GM19351 (cell line): ENCODE measurements around the gene SNX30.
A peak's percentile ranks its signal among the peaks of the same experiment; 100 is the strongest.
"Not testable (repeated sequence)": the region's sequence is repeated elsewhere in the genome, so short reads cannot be mapped to it uniquely, and the experiment has no call there.

ENCODE experiments used
- ATAC-seq: cut with Tn5 transposase; IDR thresholded peaks from one replicate; pipeline ENCODE4 v1.9.1; 2021; ENCODE audit warnings: mild to moderate bottlenecking, moderate library complexity; ENCODE audit not compliant: unreplicated experiment

The SNX30 gene

GRCh38 chr9:112750016-112750763, at the start of gene SNX30:
TSS of gene SNX30 (plus strand) at chr9:112750760. CDS start at chr9:112751002, 242 bp downstream.
- ATAC-seq: peak; percentile 62

DNA sequence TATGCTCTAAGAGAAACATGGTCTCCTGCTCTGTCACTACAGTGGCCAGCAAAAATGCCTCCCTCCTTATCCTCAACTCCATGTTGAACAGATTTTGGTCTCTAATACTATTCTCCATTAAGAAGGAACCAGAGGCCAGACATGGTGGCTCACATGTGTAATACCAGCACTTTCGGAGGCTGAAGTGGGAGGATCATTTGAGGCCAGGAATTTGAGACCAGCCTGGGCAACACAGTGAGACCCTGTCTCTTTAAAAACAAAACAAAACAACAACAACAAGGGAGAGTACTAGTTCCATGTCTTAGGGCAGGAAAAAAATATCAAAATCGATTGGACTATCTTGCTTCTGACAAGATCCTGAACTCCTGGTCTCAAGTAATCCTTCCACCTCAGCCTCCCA, 47.3 kb upstream of the SNX30 start:
- no peak for ATAC-seq

DNA sequence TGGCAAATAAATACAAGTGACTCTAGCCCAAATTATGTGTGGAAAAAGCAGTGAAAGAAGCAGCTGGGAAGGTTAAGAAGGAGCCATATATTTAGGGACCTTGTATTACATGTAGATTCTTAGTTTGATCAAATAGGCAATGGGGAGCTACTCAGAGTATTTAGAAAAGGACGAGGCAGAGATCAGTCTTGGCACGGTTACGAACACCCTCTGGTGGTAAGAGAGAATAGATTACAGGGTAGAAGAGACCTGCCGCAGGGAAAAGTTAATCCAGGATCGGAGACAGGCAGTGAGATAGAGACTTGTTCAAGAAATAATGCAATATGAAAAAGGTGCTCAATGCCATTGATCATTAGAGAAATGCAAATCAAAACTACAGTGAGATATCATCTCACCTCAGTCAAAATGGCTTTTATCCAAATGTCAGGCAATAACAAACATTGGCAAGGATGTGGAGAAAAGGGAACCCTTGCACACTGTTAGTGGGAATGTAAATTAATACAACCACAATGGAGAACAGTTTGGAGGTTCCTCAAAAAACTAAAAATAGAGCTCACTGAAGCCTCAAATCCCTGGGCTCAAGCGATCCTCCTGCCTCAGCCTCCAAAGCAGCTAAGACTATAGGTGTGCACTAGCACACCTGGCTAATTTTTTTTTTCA, 44.7 kb upstream of the SNX30 start:
- ATAC-seq: no peak

- ATAC-seq: no peak
Measured at GRCh38 chr9:112711050-112711689, 39.4 kb upstream of the SNX30 start.

GRCh38 chr9:112712678-112713077, 37.9 kb upstream of the SNX30 start:
- ATAC-seq: no peak

DNA sequence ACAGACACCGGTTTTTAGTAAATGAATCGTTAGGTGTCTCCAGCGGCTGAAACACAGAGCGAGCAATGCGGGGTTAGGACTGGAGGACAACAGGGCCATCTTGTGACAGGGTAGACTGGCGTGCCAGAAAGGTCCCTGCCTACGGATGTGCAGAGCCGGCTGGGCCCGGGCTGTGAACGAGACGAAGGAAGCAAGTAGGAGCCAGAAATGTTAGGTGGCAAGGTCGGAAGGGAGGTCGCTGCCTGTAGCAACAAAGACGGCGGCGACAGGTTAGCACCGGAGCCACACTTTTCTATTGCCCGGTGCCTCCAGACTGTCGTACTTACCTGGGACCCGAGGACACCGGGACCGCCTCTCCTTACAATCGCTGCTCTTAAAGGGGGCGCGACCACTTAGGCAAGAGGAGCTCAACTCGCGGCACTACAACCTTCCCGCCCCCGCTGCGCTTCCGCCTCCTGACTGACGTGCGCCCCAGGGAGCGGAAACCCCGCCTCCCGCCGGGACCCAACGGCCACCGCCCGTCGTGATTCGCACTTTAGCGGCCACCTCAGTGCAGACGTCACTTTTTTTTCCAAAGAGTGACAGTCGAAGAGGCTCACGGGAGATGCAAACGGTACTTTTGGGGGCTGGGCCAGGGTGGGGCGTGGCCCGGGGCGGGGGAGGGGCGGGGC, 32.8 kb upstream of the SNX30 start, which contains the start of gene INIP:
Gene INIP (minus strand): TSS at position 457 of the 671 bp plus-strand sequence. CDS start 1,632 bp downstream, outside the sequence.
- peak; percentile 90 for ATAC-seq

- peak; percentile 29 for ATAC-seq
Measured at GRCh38 chr9:112719241-112719691, 31.3 kb upstream of the SNX30 start.

- ATAC-seq: no peak
Measured at GRCh38 chr9:112719696-112720095, 30.9 kb upstream of the SNX30 start.

- ATAC-seq: no peak
Measured at GRCh38 chr9:112720113-112720780, 30.3 kb upstream of the SNX30 start.

DNA sequence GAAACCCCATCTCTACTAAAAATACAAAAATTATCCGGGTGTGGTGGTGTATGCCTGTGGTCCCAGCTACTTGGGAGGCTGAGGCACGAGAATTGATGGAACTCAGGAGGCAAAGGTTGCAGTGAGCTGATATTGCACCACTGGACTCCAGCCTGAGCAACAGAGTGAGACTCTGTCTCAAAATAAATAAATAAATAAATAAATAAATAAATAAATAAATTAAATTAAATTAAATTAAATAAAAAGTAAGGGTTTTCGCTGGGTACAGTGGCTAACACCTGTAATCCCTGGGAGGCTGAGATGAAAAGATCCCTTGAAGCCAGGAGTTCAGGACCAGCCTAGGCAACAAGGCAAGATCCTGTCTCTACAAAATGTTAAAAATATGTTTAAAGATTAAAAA, 27.8 kb upstream of the SNX30 start:
- ATAC-seq: not testable (repeated sequence)

DNA sequence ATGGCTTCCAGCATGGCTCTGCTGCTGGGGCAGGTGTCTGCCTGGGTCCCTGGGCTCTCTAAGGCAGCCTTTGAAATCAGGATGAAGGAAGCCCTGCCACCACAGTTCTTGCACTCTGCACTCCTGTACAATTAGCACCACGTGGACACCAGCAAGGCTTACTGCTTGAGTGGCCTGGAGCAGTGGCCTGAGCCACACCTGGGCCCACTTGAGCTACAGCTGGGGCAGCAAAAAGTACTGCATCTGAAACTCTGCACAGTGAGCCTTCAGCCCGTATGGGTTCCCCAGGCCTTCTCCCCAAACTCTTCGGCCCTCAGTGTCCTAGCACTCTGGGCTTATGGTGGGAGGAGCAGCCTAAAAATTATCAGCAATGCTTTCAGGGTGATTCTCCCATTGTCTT, 24.6 kb upstream of the SNX30 start:
- peak; percentile 58 for ATAC-seq

DNA sequence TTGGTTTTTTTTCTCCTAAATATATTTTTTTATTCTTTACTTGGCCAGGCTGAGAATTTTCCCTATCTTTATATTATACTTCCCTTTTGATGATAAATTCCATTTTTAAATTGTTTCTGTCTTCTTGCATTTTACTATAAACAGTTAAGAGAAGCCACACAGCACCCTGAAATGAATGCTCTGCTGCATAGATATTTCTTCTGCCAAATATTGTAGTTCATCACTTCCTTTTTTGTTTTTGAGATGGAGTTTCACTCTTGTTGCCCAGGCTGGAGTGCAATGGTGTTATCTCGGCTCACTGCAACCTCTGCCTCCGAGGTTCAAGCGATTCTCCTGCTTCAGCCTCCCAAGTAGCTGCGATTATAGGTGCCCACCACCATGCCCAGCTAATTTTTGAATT, 24.1 kb upstream of the SNX30 start:
- peak; percentile 66 for ATAC-seq

DNA sequence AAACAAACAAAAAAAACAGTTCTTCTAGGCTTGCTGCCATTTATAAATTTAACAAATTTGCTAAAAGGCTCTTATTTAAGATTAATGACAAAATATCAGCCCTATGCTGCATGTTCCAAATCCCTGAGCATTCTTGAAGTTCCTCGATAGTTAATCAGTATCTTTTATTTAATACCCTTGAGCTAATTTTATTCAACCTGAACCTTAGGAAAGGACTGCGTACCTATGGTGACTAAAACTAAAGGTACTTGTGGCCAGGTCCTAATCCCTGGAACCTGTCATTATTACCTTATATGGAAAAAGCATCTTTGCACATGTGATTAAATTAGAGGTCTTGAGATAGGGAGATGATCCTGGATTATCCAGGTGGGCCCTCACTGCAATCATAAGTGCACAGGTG, 22.2 kb upstream of the SNX30 start:
- no peak for ATAC-seq

DNA sequence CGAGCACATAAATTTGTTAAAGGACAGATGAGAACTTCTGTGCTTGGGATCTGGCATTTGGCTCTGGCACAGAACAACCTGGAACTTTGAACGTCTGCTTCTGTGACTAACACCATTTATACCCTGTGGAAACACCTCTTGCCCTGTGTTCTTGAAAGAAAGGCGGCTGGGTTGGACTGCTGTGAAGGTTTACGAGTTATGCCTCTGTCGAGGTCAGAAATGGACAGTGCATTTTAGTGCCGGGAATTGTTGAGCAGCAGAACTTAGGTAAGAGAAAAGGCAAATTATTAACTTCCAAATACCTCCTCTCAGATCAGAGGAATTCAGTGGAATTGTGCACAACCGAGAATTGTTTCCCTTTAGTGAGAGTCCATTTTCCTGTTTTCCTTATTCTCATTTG, 18.6 kb upstream of the SNX30 start:
- no peak for ATAC-seq

GRCh38 chr9:112734892-112735291, 15.7 kb upstream of the SNX30 start:
- ATAC-seq: no peak

DNA sequence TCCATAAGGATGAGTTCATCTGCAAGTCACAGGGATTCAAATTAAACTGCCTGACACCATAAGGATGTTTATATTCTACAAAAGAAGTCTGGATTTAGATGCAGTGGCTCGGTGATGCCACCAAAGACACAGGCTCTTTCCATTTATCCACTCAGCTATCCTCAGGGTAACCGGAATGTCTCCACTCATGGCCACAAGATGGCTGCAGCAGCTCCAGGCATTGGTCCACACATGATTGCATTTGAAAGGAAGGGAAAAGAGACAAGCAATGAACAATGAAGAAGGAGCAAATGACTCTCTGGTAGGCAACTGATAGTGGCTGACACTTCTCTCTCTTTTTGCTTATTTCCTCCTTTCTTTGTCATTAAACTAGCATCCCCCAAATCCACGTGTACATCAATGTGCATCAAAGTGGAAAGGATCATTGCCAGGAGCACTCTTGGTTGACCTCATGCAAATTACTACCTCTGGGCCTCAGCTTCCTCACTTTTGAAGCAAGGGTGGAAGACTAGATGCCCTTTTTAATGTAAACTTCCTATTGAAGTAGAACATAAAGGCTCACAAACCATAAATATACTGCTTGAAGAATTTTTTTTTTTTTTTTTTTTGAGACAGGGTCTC, 7.2 kb upstream of the SNX30 start:
- ATAC-seq: no peak

- ATAC-seq: no peak
Measured at GRCh38 chr9:112744177-112744576, 6.4 kb upstream of the SNX30 start.

DNA sequence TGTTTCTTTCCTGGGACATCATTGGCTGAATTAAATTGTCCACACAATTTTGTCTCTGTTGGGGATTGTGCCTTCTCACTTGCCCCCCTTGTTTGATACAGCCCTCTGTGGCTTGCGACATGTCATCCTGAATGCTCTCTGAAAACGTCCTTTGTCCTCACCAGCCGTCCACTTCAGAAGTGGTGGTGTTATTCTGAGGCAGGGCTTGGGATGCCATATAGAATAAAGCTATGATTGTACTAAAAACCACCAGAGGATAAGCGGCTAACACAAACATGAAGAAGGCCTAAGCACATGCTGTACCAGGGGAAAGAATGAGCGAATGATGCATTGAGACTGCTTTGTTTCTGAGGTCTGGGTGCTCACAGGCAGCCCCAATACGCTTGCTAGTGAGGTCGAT, 3.5 kb upstream of the SNX30 start:
- no peak for ATAC-seq

- ATAC-seq: no peak
Measured at GRCh38 chr9:112750764-112751055, 150 bp downstream of the SNX30 start.

GRCh38 chr9:112751056-112751795, 666 bp downstream of the SNX30 start:
- ATAC-seq: peak; percentile 38
